Measurements from ENCODE around the gene IGSF6. TPM values are rescaled to one million over a fixed set of nuclear protein-coding genes. Genes with fewer than 3 reads are reported as not detected.

IGSF6 gene
- total RNA-seq, 1 experiment from 2014 or later: 0.56 TPM

DNA sequence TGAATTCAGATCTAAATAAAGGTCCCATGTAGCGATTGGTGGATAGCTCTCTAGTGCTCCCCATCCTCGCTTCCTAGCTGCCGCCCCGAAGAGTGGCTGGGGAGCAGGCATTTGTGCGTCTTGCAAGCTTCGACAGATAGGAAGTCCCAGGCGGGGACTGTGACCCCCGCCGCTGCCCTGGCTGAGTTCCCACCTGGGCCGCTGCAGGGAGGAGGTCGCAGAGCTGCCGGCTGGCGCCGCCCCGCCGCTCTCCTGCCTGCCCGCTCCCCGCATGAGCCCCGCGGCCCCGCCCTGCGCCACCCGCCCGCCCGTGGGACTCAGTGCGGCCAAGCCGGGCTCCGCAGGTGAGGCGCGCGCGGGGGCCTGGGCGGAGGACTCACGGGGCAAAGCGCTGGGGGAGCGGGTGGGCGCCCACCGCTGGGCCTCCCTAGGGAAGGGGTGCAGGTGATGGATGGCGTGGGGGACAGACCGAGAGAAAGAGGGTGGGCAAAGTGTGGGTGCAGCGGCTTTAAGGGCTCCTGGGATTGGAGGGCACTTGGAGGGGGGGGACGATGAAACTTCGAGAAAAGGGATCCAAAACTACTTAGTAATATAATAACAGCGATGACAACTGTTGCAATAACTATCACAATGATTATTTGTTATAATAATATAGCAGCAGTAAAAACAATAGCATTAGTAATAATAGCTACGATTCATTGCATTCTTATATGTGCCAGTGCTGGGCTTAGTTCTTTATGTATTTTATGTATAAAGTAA, 11.7 kb upstream of the IGSF6 start, which contains the start of gene OTOA:
Gene OTOA, plus strand, starts transcription at position 80 of the 759 bp plus-strand sequence. CDS start 14,547 bp downstream, outside the sequence.
- no peak within 1 kb of the TSS for H2AFZ ChIP-seq (ENCODE audit: low read length)
- DNase-seq: no peak
- no peaks in the 10 kb centered on the region for H3K9me3 ChIP-seq (ENCODE audit: low read length)
- no peak within 1 kb of the TSS for H3K9ac ChIP-seq (ENCODE audit: low read length)
- H3K27ac ChIP-seq (ENCODE audit: low read length): no peak within 1 kb of the TSS
- H3K9me2 ChIP-seq (replicated peaks; ENCODE audit: insufficient read depth, low read length): no peaks in the 10 kb centered on the region
- H4K20me1 ChIP-seq (ENCODE audit: insufficient read depth, low read depth, low read length): no peaks in the 10 kb centered on the region
- no peaks in the 10 kb centered on the region for H3K79me2 ChIP-seq (ENCODE audit: low read length)
- no peaks in the 10 kb centered on the region for H3K36me3 ChIP-seq (ENCODE audit: insufficient read depth, low read length)
- no peaks in the 10 kb centered on the region for H3K27me3 ChIP-seq (ENCODE audit: low read length)
- peak within 1 kb of the TSS; percentile 47 for H3K4me2 ChIP-seq (ENCODE audit: low read depth, low read length, poor library complexity, severe bottlenecking)
- H3K4me3 ChIP-seq (ENCODE audit: low read length): peak within 1 kb of the TSS; percentile 34; the same call in 1 of the 2 replicates
- peaks cover 23% of the 10 kb centered on the region for H3K4me1 ChIP-seq (ENCODE audit: low read length)

GRCh38 chr16:21659124-21659523, 6.7 kb upstream of the IGSF6 start:
- H3K4me2 ChIP-seq (ENCODE audit: low read depth, low read length, poor library complexity, severe bottlenecking): no peak overlapping the region

DNA sequence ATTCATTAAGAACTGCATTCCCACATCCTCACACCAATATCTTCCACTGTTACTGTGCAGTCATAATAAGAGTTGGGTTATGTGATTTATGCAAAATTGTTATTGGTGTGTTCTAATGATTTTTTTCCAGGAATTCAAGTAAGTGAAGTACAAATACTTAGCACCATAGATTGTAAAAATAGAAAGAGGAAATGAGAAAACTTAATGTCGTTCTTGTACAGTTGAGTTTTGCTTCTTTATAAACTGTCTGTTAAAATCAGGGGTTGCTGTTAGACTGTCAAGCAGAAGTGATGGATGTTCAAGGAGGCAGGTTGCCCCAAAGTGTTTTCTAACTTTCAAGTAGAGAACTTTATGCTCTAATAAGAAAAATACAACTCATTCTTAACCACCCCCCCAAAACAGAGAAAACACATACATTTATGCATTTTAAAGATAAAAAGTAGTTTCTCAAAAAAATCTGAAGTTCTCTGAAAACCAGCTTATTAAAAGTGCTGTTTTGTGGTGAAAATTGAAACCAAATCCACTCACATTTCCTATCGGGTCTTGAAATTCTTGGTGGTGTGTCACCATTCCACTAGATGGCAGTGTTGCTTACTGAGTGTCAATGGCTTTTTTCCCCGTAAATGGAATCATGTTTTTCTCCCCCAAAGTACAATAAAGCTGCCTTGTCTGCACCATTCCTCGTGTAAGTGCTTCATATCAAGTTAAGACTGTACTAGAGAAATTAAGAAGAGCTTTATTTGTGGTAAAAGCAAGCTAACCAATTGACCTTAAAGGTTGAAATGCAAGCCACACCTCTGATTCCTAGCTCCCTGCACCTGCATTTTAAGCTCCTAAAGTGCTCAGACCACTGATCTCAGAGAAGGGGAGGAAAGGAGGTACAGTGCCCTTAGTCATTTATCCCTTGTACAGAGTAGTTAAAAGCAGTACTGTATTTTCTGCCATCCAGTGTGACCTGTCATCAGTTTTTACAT, 4.7 kb upstream of the IGSF6 start:
- Histone ChIP-seq H2AFZ (ENCODE audit: low read length) (no peak overlapping the region), H4K20me1 (ENCODE audit: insufficient read depth, low read depth, low read length) (no peaks in the 10 kb centered on the region), H3K9me2 (replicated peaks; ENCODE audit: insufficient read depth, low read length) (no peaks in the 10 kb centered on the region), H3K36me3 (ENCODE audit: insufficient read depth, low read length) (peaks cover 6% of the 10 kb centered on the region; the same call in 1 of the 2 replicates), H3K4me2 (ENCODE audit: low read depth, low read length, poor library complexity, severe bottlenecking) (peak overlapping the region; percentile 62), H3K9me3 (ENCODE audit: low read length) (no peaks in the 10 kb centered on the region), H3K79me2 (ENCODE audit: low read length) (0 out of 2 replicates have a peak, but pooled peaks cover 3% of the 10 kb centered on the region), H3K4me3 (ENCODE audit: low read length) (peak overlapping the region; percentile 29), H3K9ac (ENCODE audit: low read length) (peak overlapping the region; percentile 23), H3K27me3 (ENCODE audit: low read length) (no peaks in the 10 kb centered on the region), H3K27ac (ENCODE audit: low read length) (peak overlapping the region; percentile 87), H3K4me1 (ENCODE audit: low read length) (peaks cover 75% of the 10 kb centered on the region)
- DNase-seq: peak; percentile 82

More at GRCh38 chr16:21659124-21659523, 6.7 kb upstream of the IGSF6 start:
- Histone ChIP-seq H4K20me1 (ENCODE audit: insufficient read depth, low read depth, low read length) (no peaks in the 10 kb centered on the region), H3K36me3 (ENCODE audit: insufficient read depth, low read length) (peaks cover 6% of the 10 kb centered on the region; the same call in 1 of the 2 replicates), H3K27ac (ENCODE audit: low read length) (no peak overlapping the region), H3K4me1 (ENCODE audit: low read length) (peaks cover 62% of the 10 kb centered on the region), H3K9me2 (replicated peaks; ENCODE audit: insufficient read depth, low read length) (no peaks in the 10 kb centered on the region), H2AFZ (ENCODE audit: low read length) (no peak overlapping the region), H3K79me2 (ENCODE audit: low read length) (no peaks in the 10 kb centered on the region), H3K27me3 (ENCODE audit: low read length) (no peaks in the 10 kb centered on the region), H3K4me3 (ENCODE audit: low read length) (no peak overlapping the region), H3K9me3 (ENCODE audit: low read length) (no peaks in the 10 kb centered on the region), H3K9ac (ENCODE audit: low read length) (no peak overlapping the region)
- no peak for DNase-seq

DNA sequence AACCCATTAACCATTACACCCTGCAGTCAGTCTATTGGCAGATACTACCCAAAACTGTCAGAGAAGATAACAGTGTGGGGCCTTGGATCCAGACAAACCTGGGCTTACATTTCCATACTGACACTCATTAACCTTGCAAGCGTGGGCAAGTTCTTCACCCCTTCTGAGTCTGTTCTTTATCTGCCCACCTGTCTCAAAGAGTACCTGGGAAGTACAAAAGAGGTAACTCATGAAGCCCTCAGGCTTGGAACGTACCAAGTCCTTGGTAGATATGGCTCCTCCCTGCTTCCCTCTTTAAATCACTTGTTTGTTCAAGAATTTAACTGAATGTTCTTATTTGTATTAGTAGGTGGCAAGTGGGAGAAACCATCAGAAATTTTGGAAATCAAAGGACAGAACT, 2.5 kb upstream of the IGSF6 start:
- peak overlapping the region; percentile 62 for H3K4me2 ChIP-seq (ENCODE audit: low read depth, low read length, poor library complexity, severe bottlenecking)
- H3K27ac ChIP-seq (ENCODE audit: low read length): peak overlapping the region; percentile 87; the same call in 1 of the 2 replicates
- peaks cover 6% of the 10 kb centered on the region; the same call in 1 of the 2 replicates for H3K36me3 ChIP-seq (ENCODE audit: insufficient read depth, low read length)
- H2AFZ ChIP-seq (ENCODE audit: low read length): no peak overlapping the region
- peaks cover 17% of the 10 kb centered on the region for H3K79me2 ChIP-seq (ENCODE audit: low read length)
- no peaks in the 10 kb centered on the region for H4K20me1 ChIP-seq (ENCODE audit: insufficient read depth, low read depth, low read length)
- H3K4me3 ChIP-seq (ENCODE audit: low read length): no peak overlapping the region
- no peak overlapping the region for H3K9ac ChIP-seq (ENCODE audit: low read length)
- no peaks in the 10 kb centered on the region for H3K9me3 ChIP-seq (ENCODE audit: low read length)
- H3K9me2 ChIP-seq (replicated peaks; ENCODE audit: insufficient read depth, low read length): no peaks in the 10 kb centered on the region
- DNase-seq: no peak
- peaks cover 88% of the 10 kb centered on the region for H3K4me1 ChIP-seq (ENCODE audit: low read length)
- H3K27me3 ChIP-seq (ENCODE audit: low read length): no peaks in the 10 kb centered on the region

GRCh38 chr16:21654466-21654865, 2.1 kb upstream of the IGSF6 start:
- Histone ChIP-seq H2AFZ (ENCODE audit: low read length) (no peak overlapping the region), H3K9me2 (replicated peaks; ENCODE audit: insufficient read depth, low read length) (no peaks in the 10 kb centered on the region), H3K36me3 (ENCODE audit: insufficient read depth, low read length) (peaks cover 6% of the 10 kb centered on the region; the same call in 1 of the 2 replicates), H3K9ac (ENCODE audit: low read length) (no peak overlapping the region), H4K20me1 (ENCODE audit: insufficient read depth, low read depth, low read length) (no peaks in the 10 kb centered on the region), H3K9me3 (ENCODE audit: low read length) (no peaks in the 10 kb centered on the region), H3K4me2 (ENCODE audit: low read depth, low read length, poor library complexity, severe bottlenecking) (no peak overlapping the region), H3K27me3 (ENCODE audit: low read length) (no peaks in the 10 kb centered on the region), H3K79me2 (ENCODE audit: low read length) (peaks cover 20% of the 10 kb centered on the region), H3K27ac (ENCODE audit: low read length) (0 out of 2 replicates have a peak overlapping the region, but pooled peaks have one; percentile 87), H3K4me1 (ENCODE audit: low read length) (peaks cover 88% of the 10 kb centered on the region), H3K4me3 (ENCODE audit: low read length) (no peak overlapping the region)
- no peak for DNase-seq

GRCh38 chr16:21653571-21653970, 1.2 kb upstream of the IGSF6 start:
- no peaks in the 10 kb centered on the region for H3K9me2 ChIP-seq (replicated peaks; ENCODE audit: insufficient read depth, low read length)
- no peak overlapping the region for H3K4me2 ChIP-seq (ENCODE audit: low read depth, low read length, poor library complexity, severe bottlenecking)
- H3K79me2 ChIP-seq (ENCODE audit: low read length): peaks cover 21% of the 10 kb centered on the region

GRCh38 chr16:21651515-21651914, 893 bp downstream of the IGSF6 start:
- no peaks in the 10 kb centered on the region for H3K9me2 ChIP-seq (replicated peaks; ENCODE audit: insufficient read depth, low read length)
- no peak overlapping the region for H3K4me3 ChIP-seq (ENCODE audit: low read length)
- H3K4me1 ChIP-seq (ENCODE audit: low read length): peaks cover 97% of the 10 kb centered on the region
- H3K9me3 ChIP-seq (ENCODE audit: low read length): no peaks in the 10 kb centered on the region
- H3K4me2 ChIP-seq (ENCODE audit: low read depth, low read length, poor library complexity, severe bottlenecking): peak overlapping the region; percentile 37
- H3K27ac ChIP-seq (ENCODE audit: low read length): peak overlapping the region; percentile 56
- no peak for DNase-seq
- no peaks in the 10 kb centered on the region for H4K20me1 ChIP-seq (ENCODE audit: insufficient read depth, low read depth, low read length)
- no peak overlapping the region for H3K9ac ChIP-seq (ENCODE audit: low read length)
- H3K27me3 ChIP-seq (ENCODE audit: low read length): no peaks in the 10 kb centered on the region
- H3K36me3 ChIP-seq (ENCODE audit: insufficient read depth, low read length): peaks cover 6% of the 10 kb centered on the region; the same call in 1 of the 2 replicates
- no peak overlapping the region for H2AFZ ChIP-seq (ENCODE audit: low read length)
- peaks cover 34% of the 10 kb centered on the region for H3K79me2 ChIP-seq (ENCODE audit: low read length)

More at GRCh38 chr16:21653571-21653970, 1.2 kb upstream of the IGSF6 start:
- Histone ChIP-seq H3K27me3 (ENCODE audit: low read length) (no peaks in the 10 kb centered on the region), H3K4me3 (ENCODE audit: low read length) (no peak overlapping the region), H3K27ac (ENCODE audit: low read length) (peak overlapping the region; percentile 56; the same call in 1 of the 2 replicates), H3K36me3 (ENCODE audit: insufficient read depth, low read length) (peaks cover 6% of the 10 kb centered on the region; the same call in 1 of the 2 replicates), H3K9me3 (ENCODE audit: low read length) (no peaks in the 10 kb centered on the region), H2AFZ (ENCODE audit: low read length) (no peak overlapping the region), H3K9ac (ENCODE audit: low read length) (no peak overlapping the region), H3K4me1 (ENCODE audit: low read length) (peaks cover 91% of the 10 kb centered on the region), H4K20me1 (ENCODE audit: insufficient read depth, low read depth, low read length) (no peaks in the 10 kb centered on the region)
- no peak for DNase-seq
